Measurements from ENCODE around the gene RGS2. TPM values are rescaled to one million over a fixed set of nuclear protein-coding genes. Genes with fewer than 3 reads are reported as not detected.

Gene RGS2
- total RNA-seq, 3 donors from 2014 or later = 45.9 to 753 (median 49.0) TPM

DNA sequence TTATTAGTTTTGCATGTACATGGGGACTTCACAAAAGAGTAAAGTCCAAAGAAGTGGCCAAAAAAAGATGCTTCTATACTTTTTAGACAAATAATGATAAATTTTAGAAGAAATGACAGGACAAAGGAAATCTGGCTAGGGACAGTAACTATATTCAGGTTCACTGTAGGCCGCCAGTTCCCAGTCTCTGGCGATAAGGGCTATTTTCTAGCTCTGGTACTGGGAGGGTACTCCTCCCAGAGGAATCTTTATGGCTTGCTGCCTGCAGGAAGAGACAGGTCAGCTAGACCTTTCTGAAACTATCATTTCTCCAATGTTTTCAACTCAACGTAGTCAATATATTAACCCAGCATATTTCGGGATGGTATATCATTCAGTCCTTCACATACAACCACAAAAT, 37.5 kb upstream of the RGS2 start:
- TF ChIP-seq POLR2A (IDR thresholded peaks at IDR 0.05) = no peak
- TF ChIP-seq POLR2AphosphoS5 (IDR thresholded peaks at IDR 0.05) = no peak
- TF ChIP-seq CTCF (IDR thresholded peaks at IDR 0.05) = no peak
- no peak overlapping the region for H3K4me3 ChIP-seq
- H3K36me3 ChIP-seq = no peaks in the 10 kb centered on the region
- no peaks in the 10 kb centered on the region for H3K27me3 ChIP-seq
- intact Hi-C loops (cut with DNase I; ENCODE audit: low total_unique reads) = no loop called here
- no peaks in the 10 kb centered on the region for H3K9me3 ChIP-seq
- H3K27ac ChIP-seq = no peak overlapping the region
- no peaks in the 10 kb centered on the region for H3K4me1 ChIP-seq
- DNase-seq (ENCODE audit: low spot score in 2 of 2) = no peak

DNA sequence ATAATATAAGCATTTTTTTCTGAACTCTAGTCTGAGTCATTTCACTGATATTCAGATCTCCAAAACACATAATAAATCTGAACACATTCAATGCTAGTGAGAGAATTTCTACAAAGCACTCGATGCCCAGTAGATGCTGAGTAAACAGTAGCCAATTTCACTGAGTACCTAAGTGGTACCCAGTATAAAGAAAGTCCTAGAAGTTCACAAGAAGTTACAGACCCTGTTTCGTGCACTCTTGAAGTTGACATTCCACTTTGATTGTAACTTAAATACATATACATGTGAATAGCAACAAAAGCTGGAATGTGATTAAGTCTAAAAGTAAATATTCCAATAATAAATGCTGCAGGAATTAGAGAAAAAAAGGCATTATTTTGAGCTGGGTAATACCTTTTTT, 33.2 kb upstream of the RGS2 start:
- DNase-seq (ENCODE audit: low spot score in 2 of 2) = no peak
- Histone ChIP-seq H3K36me3 (no peaks in the 10 kb centered on the region), H3K4me3 (no peak overlapping the region), H3K27me3 (no peaks in the 10 kb centered on the region), H3K9me3 (no peaks in the 10 kb centered on the region), H3K27ac (no peak overlapping the region), H3K4me1 (no peaks in the 10 kb centered on the region)
- intact Hi-C loops (cut with DNase I; ENCODE audit: low total_unique reads) = no loop called here
- TF ChIP-seq CTCF (IDR thresholded peaks at IDR 0.05) (no peak), POLR2A (IDR thresholded peaks at IDR 0.05) (no peak), POLR2AphosphoS5 (IDR thresholded peaks at IDR 0.05) (no peak)

- H3K36me3 ChIP-seq = no peaks in the 10 kb centered on the region
- no peaks in the 10 kb centered on the region for H3K27me3 ChIP-seq
- TF ChIP-seq CTCF (IDR thresholded peaks at IDR 0.05) = no peak
- no peak for TF ChIP-seq POLR2AphosphoS5 (IDR thresholded peaks at IDR 0.05)
- no peak for TF ChIP-seq POLR2A (IDR thresholded peaks at IDR 0.05)
- no peak overlapping the region for H3K4me3 ChIP-seq
- DNase-seq (ENCODE audit: low spot score in 2 of 2) = no peak
- H3K4me1 ChIP-seq = no peaks in the 10 kb centered on the region
- no peaks in the 10 kb centered on the region for H3K9me3 ChIP-seq
- intact Hi-C loops (cut with DNase I; ENCODE audit: low total_unique reads) = no loop called here
- no peak overlapping the region for H3K27ac ChIP-seq
Measured at GRCh38 chr1:192776206-192776605, 32.6 kb upstream of the RGS2 start.

- TF ChIP-seq POLR2AphosphoS5 (IDR thresholded peaks at IDR 0.05) (no peak), POLR2A (IDR thresholded peaks at IDR 0.05) (no peak), CTCF (IDR thresholded peaks at IDR 0.05) (no peak)
- H3K36me3 ChIP-seq = no peaks in the 10 kb centered on the region
- H3K4me3 ChIP-seq = no peak overlapping the region
Measured at GRCh38 chr1:192776998-192777397, 31.8 kb upstream of the RGS2 start.

DNA sequence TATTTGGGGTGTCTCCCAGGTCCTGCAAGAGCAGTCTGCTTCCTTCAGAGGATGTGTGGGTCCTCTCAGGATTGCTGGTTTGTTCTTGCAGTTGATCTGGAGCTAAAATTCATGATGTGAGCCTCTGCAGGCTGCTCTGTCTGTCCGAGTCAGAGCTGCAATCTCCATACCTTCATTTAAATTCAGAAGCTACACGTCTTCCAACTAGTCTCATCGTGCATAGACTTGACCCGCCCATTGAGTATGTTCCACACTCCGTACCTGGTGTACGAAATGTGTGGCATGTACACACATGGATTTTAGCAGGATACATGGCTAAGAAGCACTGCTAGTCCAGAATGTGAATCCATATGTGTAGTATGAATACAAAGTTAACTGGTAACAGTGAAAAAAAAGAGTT, 25.0 kb upstream of the RGS2 start:
- Histone ChIP-seq H3K36me3 (no peaks in the 10 kb centered on the region), H3K4me3 (no peak overlapping the region), H3K9me3 (no peaks in the 10 kb centered on the region), H3K27me3 (no peaks in the 10 kb centered on the region), H3K4me1 (no peaks in the 10 kb centered on the region), H3K27ac (no peak overlapping the region)
- no peak for TF ChIP-seq POLR2AphosphoS5 (IDR thresholded peaks at IDR 0.05)
- TF ChIP-seq POLR2A (IDR thresholded peaks at IDR 0.05) = no peak
- TF ChIP-seq CTCF (IDR thresholded peaks at IDR 0.05) = no peak
- intact Hi-C loops (cut with DNase I; ENCODE audit: low total_unique reads) = no loop called here
- DNase-seq (ENCODE audit: low spot score in 2 of 2) = no peak

More at GRCh38 chr1:192776998-192777397, 31.8 kb upstream of the RGS2 start:
- intact Hi-C loops (cut with DNase I; ENCODE audit: low total_unique reads) = no loop called here
- no peaks in the 10 kb centered on the region for H3K27me3 ChIP-seq
- no peaks in the 10 kb centered on the region for H3K4me1 ChIP-seq
- no peaks in the 10 kb centered on the region for H3K9me3 ChIP-seq
- no peak for DNase-seq (ENCODE audit: low spot score in 2 of 2)
- no peak overlapping the region for H3K27ac ChIP-seq
